RPMI8226 (cell line): ENCODE data around the gene BOC.

Experiments used
- DNase-seq: peaks from one replicate; pipeline ENCODE4 v3.0.0-alpha.2; 2015

The BOC gene

GRCh38 chr3:113223475-113224281, 12.3 kb downstream of the BOC start:
- DNase-seq = no peak

- no peak for DNase-seq
Observed at GRCh38 chr3:113225286-113225685, 13.9 kb downstream of the BOC start.

- DNase-seq = no peak
Observed at GRCh38 chr3:113226491-113226890, 15.1 kb downstream of the BOC start.

GRCh38 chr3:113227146-113227545, 15.8 kb downstream of the BOC start:
- no peak for DNase-seq

- no peak for DNase-seq
Observed at GRCh38 chr3:113228498-113229286, 17.3 kb downstream of the BOC start.

GRCh38 chr3:113231391-113231790, 20.0 kb downstream of the BOC start:
- DNase-seq = no peak

GRCh38 chr3:113231827-113232253, 20.5 kb downstream of the BOC start:
- no peak for DNase-seq

GRCh38 chr3:113232342-113232741, 21.0 kb downstream of the BOC start:
- DNase-seq = no peak

GRCh38 chr3:113233497-113233896, 22.1 kb downstream of the BOC start:
- DNase-seq = no peak

GRCh38 chr3:113234028-113234427, 22.7 kb downstream of the BOC start:
- no peak for DNase-seq

- no peak for DNase-seq
Observed at GRCh38 chr3:113234688-113235260, 23.4 kb downstream of the BOC start.

GRCh38 chr3:113238503-113238902, 27.1 kb downstream of the BOC start:
- no peak for DNase-seq

GRCh38 chr3:113240841-113241240, 29.5 kb downstream of the BOC start:
- DNase-seq = no peak

GRCh38 chr3:113241292-113242095, 30.1 kb downstream of the BOC start:
- no peak for DNase-seq

- DNase-seq = no peak
Observed at GRCh38 chr3:113242096-113242581, 30.8 kb downstream of the BOC start.

- DNase-seq = no peak
Observed at GRCh38 chr3:113243071-113243470, 31.7 kb downstream of the BOC start.

- DNase-seq = no peak
Observed at GRCh38 chr3:113243846-113244245, 32.5 kb downstream of the BOC start.

GRCh38 chr3:113245761-113246161, 34.4 kb downstream of the BOC start:
- DNase-seq = no peak

- no peak for DNase-seq
Observed at GRCh38 chr3:113247068-113247467, 35.7 kb downstream of the BOC start.

- no peak for DNase-seq
Observed at GRCh38 chr3:113247675-113248458, 36.5 kb downstream of the BOC start.

GRCh38 chr3:113249111-113249510, 37.8 kb downstream of the BOC start:
- DNase-seq = no peak

GRCh38 chr3:113249601-113250000, 38.2 kb downstream of the BOC start:
- DNase-seq = no peak
